HFFc6 (cell line): ENCODE data around the gene CRYBB1. TPM values are rescaled to one million over a fixed set of nuclear protein-coding genes. Genes with fewer than 3 reads are reported as not detected.

Experiments
- DNase-seq: peaks from one replicate; pipeline ENCODE4 v3.0.0-alpha.2; 2018
- H3K27ac Mint-ChIP-seq: 2 replicates; pipeline ENCODE4 v1.8.0; 2020; ENCODE audit warnings: mild to moderate bottlenecking, mixed read lengths
- H3K27me3 Mint-ChIP-seq: 2 replicates; pipeline ENCODE4 v1.8.0; 2021; ENCODE audit warnings: mild to moderate bottlenecking, moderate library complexity, mixed read lengths; ENCODE audit not compliant: insufficient read depth
- H3K36me3 Mint-ChIP-seq: 2 replicates; pipeline ENCODE4 v1.8.0; 2021; ENCODE audit warnings: low read depth, mixed read lengths
- H3K4me1 Mint-ChIP-seq: 2 replicates; pipeline ENCODE4 v1.8.0; 2020; ENCODE audit warnings: low read depth, mixed read lengths
- H3K4me3 Mint-ChIP-seq: 2 replicates; pipeline ENCODE4 v1.8.0; 2020; ENCODE audit warnings: mild to moderate bottlenecking, moderate library complexity, mixed read lengths
- H3K9me3 Mint-ChIP-seq: 2 replicates; pipeline ENCODE4 v1.8.0; 2020; ENCODE audit warnings: mild to moderate bottlenecking, mixed read lengths
- CTCF ChIP-seq: fragments of 200-600 bp; sonication (generic); IDR thresholded peaks from 2 replicates; pipeline ENCODE4 v1.5.0; 2021; ENCODE audit warnings: antibody characterized with exemption, mild to moderate bottlenecking
- long read RNA-seq: library from polyadenylated mRNA; unstranded; transcript quantifications from one replicate; pipeline ENCODE4 v2.0.0, GENCODE V29; 2019
- total RNA-seq, 6 experiments: library from RNA; stranded (reverse); fragmentation: NEBNext Ultra II Directional; extraction: Animal tissue kit (Norgen Biotek cat#: 25700); gene quantifications; 2 replicates in 1 of 6; 3 replicates in 5 of 6; pipeline ENCODE4 v1.2.3, GENCODE V29; 2021

Gene CRYBB1
- total RNA-seq, result not detected
- long read RNA-seq, result 0 reads

- peaks cover 5% of the 10 kb centered on the region; the same call in 1 of the 2 replicates for H3K27me3 Mint-ChIP-seq
- TF ChIP-seq CTCF, result no peak
- H3K4me1 Mint-ChIP-seq, result peaks cover 14% of the 10 kb centered on the region
- H3K27ac Mint-ChIP-seq, result no peak within 1 kb of the TSS
- no peaks in the 10 kb centered on the region for H3K36me3 Mint-ChIP-seq
- no peak for DNase-seq
- H3K9me3 Mint-ChIP-seq, result no peaks in the 10 kb centered on the region
- H3K4me3 Mint-ChIP-seq, result no peak within 1 kb of the TSS
Observed at GRCh38 chr22:26617271-26618199, at the start of gene CRYBB1. TSS of gene CRYBB1 (minus strand) at chr22:26618027. CDS start at chr22:26616319, 1,708 bp downstream.

- no peaks in the 10 kb centered on the region; the same call in 1 of the 2 replicates for H3K27me3 Mint-ChIP-seq
- peaks cover 28% of the 10 kb centered on the region for H3K4me1 Mint-ChIP-seq
- DNase-seq, result no peak
- no peaks in the 10 kb centered on the region for H3K36me3 Mint-ChIP-seq
- no peaks in the 10 kb centered on the region for H3K9me3 Mint-ChIP-seq
- no peak for TF ChIP-seq CTCF
- no peak overlapping the region for H3K4me3 Mint-ChIP-seq
- no peak overlapping the region for H3K27ac Mint-ChIP-seq
Observed at GRCh38 chr22:26667140-26667539, 49.3 kb upstream of the CRYBB1 start.

- peak overlapping the region; percentile 41 for H3K4me3 Mint-ChIP-seq
- no peaks in the 10 kb centered on the region for H3K36me3 Mint-ChIP-seq
- TF ChIP-seq CTCF, result peak; percentile 30
- peak overlapping the region; percentile 78; the same call in 1 of the 2 replicates for H3K27ac Mint-ChIP-seq
- DNase-seq, result peak; percentile 70
- no peaks in the 10 kb centered on the region for H3K9me3 Mint-ChIP-seq
- no peaks in the 10 kb centered on the region; the same call in 1 of the 2 replicates for H3K27me3 Mint-ChIP-seq
- peaks cover 21% of the 10 kb centered on the region for H3K4me1 Mint-ChIP-seq
Observed at GRCh38 chr22:26665813-26666231, 48.0 kb upstream of the CRYBB1 start.

- Mint-ChIP-seq H3K27me3 (peaks cover 2% of the 10 kb centered on the region; the same call in 1 of the 2 replicates), H3K27ac (no peak overlapping the region), H3K36me3 (no peaks in the 10 kb centered on the region), H3K9me3 (no peaks in the 10 kb centered on the region), H3K4me3 (no peak overlapping the region), H3K4me1 (peaks cover 27% of the 10 kb centered on the region)
- no peak for TF ChIP-seq CTCF
- no peak for DNase-seq
Observed at GRCh38 chr22:26663374-26663923, 45.6 kb upstream of the CRYBB1 start.

- Mint-ChIP-seq H3K9me3 (no peaks in the 10 kb centered on the region), H3K4me3 (no peak overlapping the region), H3K4me1 (peaks cover 38% of the 10 kb centered on the region), H3K27ac (no peak overlapping the region), H3K27me3 (peaks cover 2% of the 10 kb centered on the region; the same call in 1 of the 2 replicates), H3K36me3 (no peaks in the 10 kb centered on the region)
- TF ChIP-seq CTCF, result no peak
- no peak for DNase-seq
Observed at GRCh38 chr22:26662160-26662559, 44.3 kb upstream of the CRYBB1 start.
